Heart left ventricle (tissue), 16 donors: ENCODE data around the gene ACTR5. TPM values are rescaled to one million over a fixed set of nuclear protein-coding genes. Genes with fewer than 3 reads are reported as not detected.

Experiments
- ATAC-seq, 4 donors: fragments of 200-7000 bp; cut with Tn5 transposase; one replicate each; pipeline ENCODE4 v1.9.1; 2020 to 2022; ENCODE audit warnings: moderate library complexity in 4 of 4, mild to moderate bottlenecking in 3 of 4, moderate number of reproducible peaks in 1 of 4
- DNase-seq, 5 donors: peaks; one replicate each; pipeline ENCODE4 v3.0.0-alpha.2; 2020
- H3K27ac ChIP-seq, 12 donors: fragments of 200-600 bp; sonication (generic) in 4 of 12; one replicate each; pipeline versions ENCODE4 v1.5.0 to v1.8.0; 2016 to 2022; ENCODE audit warnings: mild to moderate bottlenecking in 2 of 12
- H3K27me3 ChIP-seq, 9 donors: fragments of 200-600 bp; sonication (generic) in 2 of 9; one replicate each; pipeline versions ENCODE4 v1.5.1 to v1.8.0; 2016 to 2022; ENCODE audit warnings: mild to moderate bottlenecking in 3 of 9
- H3K36me3 ChIP-seq, 9 donors: fragments of 200-600 bp; sonication (generic) in 2 of 9; one replicate each; pipeline versions ENCODE4 v1.5.0 to v1.8.0; 2018 to 2022; ENCODE audit warnings: mild to moderate bottlenecking in 2 of 9
- H3K4me1 ChIP-seq, 12 donors: fragments of 200-600 bp; sonication (generic) in 4 of 12; one replicate each; pipeline versions ENCODE4 v1.5.0 to v1.8.0; 2016 to 2022; ENCODE audit warnings: mild to moderate bottlenecking in 3 of 12
- H3K4me3 ChIP-seq, 12 donors: fragments of 200-600 bp; sonication (generic) in 4 of 12; one replicate each; pipeline versions ENCODE4 v1.5.0 to v1.8.0; 2017 to 2022; ENCODE audit warnings: mild to moderate bottlenecking in 9 of 12, moderate library complexity in 4 of 12
- H3K9me3 ChIP-seq, 12 donors: fragments of 200-600 bp; sonication (generic) in 4 of 12; one replicate each; pipeline versions ENCODE4 v1.5.0 to v1.8.0; 2016 to 2022; ENCODE audit warnings: mild to moderate bottlenecking in 1 of 12
- POLR2A ChIP-seq, 2 donors: fragments of 450-650 bp; IDR thresholded peaks; one replicate each; pipeline ENCODE4 v1.6.1; 2017; ENCODE audit warnings: antibody characterized with exemption in 2 of 2, mild to moderate bottlenecking in 2 of 2, moderate library complexity in 2 of 2
- WGBS, 4 donors: extraction: QIAGEN DNeasy Blood & Tissue Kit in 2 of 4; methylation state at CpG; one replicate each; pipeline versions ENCODE4 v1.1.5 to v1.1.7; 2013 to 2018; 5-methylcytosine and 5-hydroxymethylcytosine counted together
- intact Hi-C, 10 donors: fragments of 100-400 bp; cut with DNase I; formaldehyde crosslinking; loops; one replicate each; pipeline versions ENCODE4 v1.11.1 to v1.14.2; 2022
- polyA plus RNA-seq, 2 donors: library from polyadenylated mRNA; stranded (reverse); fragments of 200-250 nt; gene quantifications; one replicate each; pipeline ENCODE4 v1.2.3, GENCODE V29; 2013
- total RNA-seq, 9 donors: library from RNA; depleted of rRNA in 2 of 9; stranded (reverse); fragments of >200 nt in 2 of 9; fragmentation: NEBNext Ultra II Directional in 3 of 9; extraction: Animal tissue kit (Norgen Biotek cat#: 25700) in 3 of 9; gene quantifications; one replicate each; pipeline versions ENCODE4 v1.1.0 to v1.2.4, GENCODE V29; 2016 to 2023
- TF ChIP-seq, protein P1 (sequence below), 12 donors: fragments of 200-600 bp; sonication (generic) in 4 of 12; IDR thresholded peaks; one replicate each; pipeline versions ENCODE4 v1.5.0 to v1.8.0; 2018 to 2022; ENCODE audit warnings: antibody characterized with exemption in 12 of 12, mild to moderate bottlenecking in 5 of 12
- donor health status: ischemic (EF 13 %, LVEDD 7.1; RV severe dilation, severe dysfunction).
- donor health status: healthy with polysubstance abuse.
- donor health status: DM: no; HTN: yes; CAD: no.
- donor health status: DM: no; HTN: no; CAD: no.
- donor health status: ischemic (EF 25% LVEDD 6.9; RV normal size, moderate dysfunction).
- donor health status: ischemic (EF 25% LVEDD 5.7; RV mildly dilated, moderate dysfunction).
- donor health status: healthy.
- donor health status: DM: yes; HTN: yes; CAD: no.
- donor health status: ischemic (EF 35%, LVEDD 5.7; RV mildly dilated, moderate dysfunction).
- donor health status: nonischemic (EF 11% LVEDD 7.7; RV severe dilation, severe dysfunction).
- donor health status: DM: yes; HTN: yes; CAD: no.
- donor health status: PGD.
- donor health status: ischemic (EF 29% LVEDD 5.4; RV normal size, mild dysfunction).
- donor health status: nonischemic (EF 23%, LVEDD 6.1; RV moderate dilation, normal function).

Gene ACTR5
- total and polyA plus RNA-seq, 11 donors = 2.3 to 6.4 (median 3.5) TPM

- peaks cover 4 to 17% (median 13%) of the 10 kb centered on the region in 12 donors for H3K4me1 ChIP-seq
- H3K27ac ChIP-seq = no peak overlapping the region
- no peaks in the 10 kb centered on the region for H3K27me3 ChIP-seq
- no peak for ATAC-seq
- no peak for DNase-seq
- H3K9me3 ChIP-seq = no peaks in the 10 kb centered on the region
- peaks cover 0 to 68% (median 49%) of the 10 kb centered on the region in 9 donors for H3K36me3 ChIP-seq
- intact Hi-C loops = loop anchor here in 2 of 10 donors (5.0 kb wide), 1 partner anchor 105 kb away; no protein-coding TSS in a partner anchor
- H3K4me3 ChIP-seq = no peak overlapping the region
- 90 to 95% (median 91%) methylated on average over 4 of the region's 4 CpGs for WGBS, 4 donors
- TF ChIP-seq POLR2A (IDR thresholded peaks at IDR 0.05) = no peak
- TF ChIP-seq, protein P1, sequence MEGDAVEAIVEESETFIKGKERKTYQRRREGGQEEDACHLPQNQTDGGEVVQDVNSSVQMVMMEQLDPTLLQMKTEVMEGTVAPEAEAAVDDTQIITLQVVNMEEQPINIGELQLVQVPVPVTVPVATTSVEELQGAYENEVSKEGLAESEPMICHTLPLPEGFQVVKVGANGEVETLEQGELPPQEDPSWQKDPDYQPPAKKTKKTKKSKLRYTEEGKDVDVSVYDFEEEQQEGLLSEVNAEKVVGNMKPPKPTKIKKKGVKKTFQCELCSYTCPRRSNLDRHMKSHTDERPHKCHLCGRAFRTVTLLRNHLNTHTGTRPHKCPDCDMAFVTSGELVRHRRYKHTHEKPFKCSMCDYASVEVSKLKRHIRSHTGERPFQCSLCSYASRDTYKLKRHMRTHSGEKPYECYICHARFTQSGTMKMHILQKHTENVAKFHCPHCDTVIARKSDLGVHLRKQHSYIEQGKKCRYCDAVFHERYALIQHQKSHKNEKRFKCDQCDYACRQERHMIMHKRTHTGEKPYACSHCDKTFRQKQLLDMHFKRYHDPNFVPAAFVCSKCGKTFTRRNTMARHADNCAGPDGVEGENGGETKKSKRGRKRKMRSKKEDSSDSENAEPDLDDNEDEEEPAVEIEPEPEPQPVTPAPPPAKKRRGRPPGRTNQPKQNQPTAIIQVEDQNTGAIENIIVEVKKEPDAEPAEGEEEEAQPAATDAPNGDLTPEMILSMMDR (IDR thresholded peaks at IDR 0.05) = no peak
These were observed 3.8 kb downstream of the ACTR5 start for GRCh38 chr20:38752029-38752428.

DNA sequence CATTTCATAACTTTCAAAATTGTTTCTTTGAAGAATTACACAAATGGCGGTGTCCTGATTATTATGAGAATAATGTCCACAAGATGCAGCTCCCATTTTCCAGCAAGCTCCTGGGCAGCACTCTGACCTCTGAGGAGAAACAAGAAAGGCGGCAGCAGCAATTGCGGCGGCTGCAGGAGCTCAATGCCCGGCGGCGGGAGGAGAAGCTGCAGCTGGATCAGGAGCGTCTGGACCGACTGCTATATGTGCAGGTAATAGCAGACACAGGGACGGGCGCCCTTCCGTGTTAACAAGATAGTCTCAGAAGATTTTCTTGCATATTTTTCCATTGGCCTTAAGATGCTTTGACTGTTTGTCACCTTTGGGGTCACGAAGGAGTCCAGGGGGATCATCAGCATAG lies 6.7 kb downstream of the ACTR5 start:
- no peaks in the 10 kb centered on the region for H3K27me3 ChIP-seq
- DNase-seq = no peak
- H3K36me3 ChIP-seq = peaks cover 0 to 96% (median 76%) of the 10 kb centered on the region in 9 donors
- H3K27ac ChIP-seq = no peak overlapping the region
- TF ChIP-seq POLR2A (IDR thresholded peaks at IDR 0.05) = no peak
- no peak overlapping the region for H3K4me3 ChIP-seq
- 89 to 95% (median 94%) methylated on average over 13 of the region's 13 CpGs for WGBS, 4 donors
- H3K4me1 ChIP-seq = peaks cover 0 to 6% (median 0%) of the 10 kb centered on the region in 12 donors
- intact Hi-C loops = loop anchor here in 3 of 10 donors (5.0 kb wide), 2 partner anchors 108 to 137 kb away; no protein-coding TSS in a partner anchor
- no peak for ATAC-seq
- H3K9me3 ChIP-seq = no peaks in the 10 kb centered on the region

GRCh38 chr20:38755324-38755910 lies 7.2 kb downstream of the ACTR5 start:
- peaks cover 0 to 96% (median 80%) of the 10 kb centered on the region in 9 donors for H3K36me3 ChIP-seq
- no peak overlapping the region for H3K4me3 ChIP-seq
- intact Hi-C loops = loop anchor here in 1 of 10 donors (5.0 kb wide), 1 partner anchor 137 kb away; no protein-coding TSS in a partner anchor
- no peak overlapping the region for H3K27ac ChIP-seq
- H3K27me3 ChIP-seq = no peaks in the 10 kb centered on the region
- TF ChIP-seq, protein P1 (IDR thresholded peaks at IDR 0.05) = no peak
- TF ChIP-seq POLR2A (IDR thresholded peaks at IDR 0.05) = no peak
- no peak for ATAC-seq
- 65 to 67% (median 66%) methylated on average over 6 of the region's 6 CpGs for WGBS, 4 donors
- DNase-seq = no peak
- no peaks in the 10 kb centered on the region for H3K9me3 ChIP-seq
- peaks cover 0 to 6% (median 0%) of the 10 kb centered on the region in 12 donors for H3K4me1 ChIP-seq

GRCh38 chr20:38757145-38757775 lies 9.0 kb downstream of the ACTR5 start:
- peak overlapping the region in 6 of 12 donors; percentile 11 to 43 (median 22) for H3K27ac ChIP-seq

More at GRCh38 chr20:38757145-38757775, 9.0 kb downstream of the ACTR5 start:
- peaks cover 0 to 99% (median 93%) of the 10 kb centered on the region in 9 donors for H3K36me3 ChIP-seq
- no peaks in the 10 kb centered on the region for H3K9me3 ChIP-seq
- 57 to 69% (median 61%) methylated on average over 7 of the region's 7 CpGs for WGBS, 4 donors
- DNase-seq (no peak), ATAC-seq (peak in 3 of 4 donors; percentile 22 to 85 (median 63))
- TF ChIP-seq, protein P1 (IDR thresholded peaks at IDR 0.05) = no peak
- TF ChIP-seq POLR2A (IDR thresholded peaks at IDR 0.05) = no peak
- H3K27me3 ChIP-seq = no peaks in the 10 kb centered on the region
- no peak overlapping the region for H3K4me3 ChIP-seq
- intact Hi-C loops = loop anchor here in 1 of 10 donors (5.0 kb wide), 1 partner anchor 135 kb away; no protein-coding TSS in a partner anchor
- H3K4me1 ChIP-seq = peaks cover 0 to 6% (median 0%) of the 10 kb centered on the region in 12 donors
